ENCODE data around the gene RAPH1.

DNA sequence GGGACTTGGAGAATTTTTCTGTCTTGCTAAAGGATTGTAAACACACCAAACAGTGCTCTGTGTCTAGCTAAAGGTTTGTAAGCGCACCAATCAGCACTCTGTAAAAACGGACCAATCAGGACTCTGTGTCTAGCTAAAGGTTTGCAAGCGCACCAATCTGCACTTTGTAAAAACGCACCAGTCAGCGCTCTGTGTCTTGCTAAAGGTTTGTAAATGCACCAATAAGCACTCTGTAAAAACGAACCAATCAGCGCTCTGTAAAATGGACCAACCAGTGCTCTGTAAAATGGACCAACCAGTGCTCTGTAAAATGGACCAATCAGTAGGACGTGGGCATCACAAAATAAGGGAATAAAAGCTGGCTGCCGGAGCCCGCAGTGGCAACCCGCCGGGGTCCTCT, 190.4 kb downstream of the RAPH1 start:
- TF ChIP-seq CTCF (IDR thresholded peaks at IDR 0.05) (no peak), POLR2A (IDR thresholded peaks at IDR 0.05) (no peak)
